ENCODE measurements around the gene RASAL1.
"Not testable (repeated sequence)": the region's sequence is repeated elsewhere in the genome, so short reads cannot be mapped to it uniquely, and the experiment has no call there.

The RASAL1 gene

GRCh38 chr12:113120670-113121370, 14.7 kb downstream of the RASAL1 start:
- H2BK15ac ChIP-seq (ENCODE audit: low read depth, poor library complexity, severe bottlenecking), result no peak overlapping the region
- H3K9ac ChIP-seq (ENCODE audit: low read length), result no peak overlapping the region
- H4K8ac ChIP-seq (ENCODE audit: low read length), result no peak overlapping the region
- no peak for DNase-seq
- no peaks in the 10 kb centered on the region for H3K4me1 ChIP-seq (ENCODE audit: control insufficient read depth, insufficient read depth, low read depth, low read length)
- H3K18ac ChIP-seq (ENCODE audit: low read depth in 1 of 2, low read length in 2 of 2), result no peak overlapping the region
- no peak overlapping the region for H2AFZ ChIP-seq (ENCODE audit: low read depth, low read length)
- H3K23ac ChIP-seq (ENCODE audit: low read length in 2 of 2), result no peak overlapping the region
- H3K4me2 ChIP-seq (ENCODE audit: low read length, poor library complexity, severe bottlenecking), result no peak overlapping the region
- 88% methylated on average over 3 of the region's 3 CpGs for WGBS
- H3K79me1 ChIP-seq (replicated peaks; ENCODE audit: low read length, poor library complexity, severe bottlenecking), result no peaks in the 10 kb centered on the region
- no peak overlapping the region for H3K4ac ChIP-seq (ENCODE audit: low read depth in 1 of 2, low read length in 2 of 2)
- H3K14ac ChIP-seq (ENCODE audit: low read length in 2 of 2), result no peak overlapping the region
- H2BK12ac ChIP-seq (ENCODE audit: low read length in 2 of 2), result no peak overlapping the region
- H3K27me3 ChIP-seq (ENCODE audit: control insufficient read depth in 1 of 2, insufficient read depth in 1 of 2, low read length in 2 of 2), result peaks cover 23 to 40% of the 10 kb centered on the region in 2 experiments
- H2AK5ac ChIP-seq (ENCODE audit: low read length, severe bottlenecking), result no peak overlapping the region
- no peak overlapping the region for H3K27ac ChIP-seq (ENCODE audit: low read length, poor library complexity, severe bottlenecking)
- H2BK120ac ChIP-seq (ENCODE audit: low read depth, low read length), result no peak overlapping the region
- no peak overlapping the region for H2BK5ac ChIP-seq (ENCODE audit: low read depth, low read length, poor library complexity, severe bottlenecking)
- H3K9me3 ChIP-seq (ENCODE audit: control insufficient read depth, low read length), result peaks cover 6% of the 10 kb centered on the region
- no peak overlapping the region for H4K91ac ChIP-seq (ENCODE audit: low read length)
- H3K4me3 ChIP-seq (ENCODE audit: insufficient read depth in 1 of 2, low read depth in 1 of 2, low read length in 2 of 2), result no peak overlapping the region
- H3K36me3 ChIP-seq (ENCODE audit: control insufficient read depth in 1 of 2, insufficient read depth in 2 of 2, low read depth in 1 of 2, low read length in 2 of 2), result no peaks in the 10 kb centered on the region

GRCh38 chr12:113119980-113120669, 15.4 kb downstream of the RASAL1 start:
- H4K8ac ChIP-seq (ENCODE audit: low read length), result no peak overlapping the region
- H3K14ac ChIP-seq (ENCODE audit: low read length in 2 of 2), result no peak overlapping the region
- H3K4me1 ChIP-seq (ENCODE audit: control insufficient read depth, insufficient read depth, low read depth, low read length), result no peaks in the 10 kb centered on the region
- H2BK15ac ChIP-seq (ENCODE audit: low read depth, poor library complexity, severe bottlenecking), result no peak overlapping the region
- H3K9me3 ChIP-seq (ENCODE audit: control insufficient read depth, low read length), result peaks cover 6% of the 10 kb centered on the region
- no peak overlapping the region for H3K4me3 ChIP-seq (ENCODE audit: insufficient read depth in 1 of 2, low read depth in 1 of 2, low read length in 2 of 2)
- H3K27me3 ChIP-seq (ENCODE audit: control insufficient read depth in 1 of 2, insufficient read depth in 1 of 2, low read length in 2 of 2), result peaks cover 23 to 47% of the 10 kb centered on the region in 2 experiments
- WGBS, result 45% methylated on average over 4 of the region's 4 CpGs
- H2BK5ac ChIP-seq (ENCODE audit: low read depth, low read length, poor library complexity, severe bottlenecking), result no peak overlapping the region
- H3K4me2 ChIP-seq (ENCODE audit: low read length, poor library complexity, severe bottlenecking), result no peak overlapping the region
- no peaks in the 10 kb centered on the region for H3K79me1 ChIP-seq (replicated peaks; ENCODE audit: low read length, poor library complexity, severe bottlenecking)
- no peak overlapping the region for H2BK120ac ChIP-seq (ENCODE audit: low read depth, low read length)
- no peak overlapping the region for H4K91ac ChIP-seq (ENCODE audit: low read length)
- no peak overlapping the region for H2AFZ ChIP-seq (ENCODE audit: low read depth, low read length)
- H3K9ac ChIP-seq (ENCODE audit: low read length), result no peak overlapping the region
- no peak overlapping the region for H3K23ac ChIP-seq (ENCODE audit: low read length in 2 of 2)
- no peak overlapping the region for H2AK5ac ChIP-seq (ENCODE audit: low read length, severe bottlenecking)
- no peak overlapping the region for H3K27ac ChIP-seq (ENCODE audit: low read length, poor library complexity, severe bottlenecking)
- no peaks in the 10 kb centered on the region for H3K36me3 ChIP-seq (ENCODE audit: control insufficient read depth in 1 of 2, insufficient read depth in 2 of 2, low read depth in 1 of 2, low read length in 2 of 2)
- no peak overlapping the region for H3K18ac ChIP-seq (ENCODE audit: low read depth in 1 of 2, low read length in 2 of 2)
- H3K4ac ChIP-seq (ENCODE audit: low read depth in 1 of 2, low read length in 2 of 2), result no peak overlapping the region
- no peak for DNase-seq
- H2BK12ac ChIP-seq (ENCODE audit: low read length in 2 of 2), result no peak overlapping the region

- Histone ChIP-seq H4K8ac (ENCODE audit: low read length) (no peak overlapping the region), H3K36me3 (ENCODE audit: control insufficient read depth in 1 of 2, insufficient read depth in 2 of 2, low read depth in 1 of 2, low read length in 2 of 2) (no peaks in the 10 kb centered on the region), H3K4me2 (ENCODE audit: low read length, poor library complexity, severe bottlenecking) (no peak overlapping the region), H3K79me1 (replicated peaks; ENCODE audit: low read length, poor library complexity, severe bottlenecking) (no peaks in the 10 kb centered on the region), H3K4me3 (ENCODE audit: insufficient read depth in 1 of 2, low read depth in 1 of 2, low read length in 2 of 2) (no peak overlapping the region), H3K23ac (ENCODE audit: low read length in 2 of 2) (no peak overlapping the region), H2BK12ac (ENCODE audit: low read length in 2 of 2) (no peak overlapping the region), H3K18ac (ENCODE audit: low read depth in 1 of 2, low read length in 2 of 2) (no peak overlapping the region), H2BK120ac (ENCODE audit: low read depth, low read length) (no peak overlapping the region), H3K14ac (ENCODE audit: low read length in 2 of 2) (no peak overlapping the region), H3K27me3 (ENCODE audit: control insufficient read depth in 1 of 2, insufficient read depth in 1 of 2, low read length in 2 of 2) (peaks cover 24 to 56% of the 10 kb centered on the region in 2 experiments), H2AFZ (ENCODE audit: low read depth, low read length) (no peak overlapping the region), H3K4ac (ENCODE audit: low read depth in 1 of 2, low read length in 2 of 2) (no peak overlapping the region), H3K9me3 (ENCODE audit: control insufficient read depth, low read length) (peaks cover 3% of the 10 kb centered on the region), H3K9ac (ENCODE audit: low read length) (no peak overlapping the region), H3K4me1 (ENCODE audit: control insufficient read depth, insufficient read depth, low read depth, low read length) (no peaks in the 10 kb centered on the region), H2AK5ac (ENCODE audit: low read length, severe bottlenecking) (no peak overlapping the region), H4K91ac (ENCODE audit: low read length) (no peak overlapping the region), H2BK15ac (ENCODE audit: low read depth, poor library complexity, severe bottlenecking) (no peak overlapping the region), H2BK5ac (ENCODE audit: low read depth, low read length, poor library complexity, severe bottlenecking) (no peak overlapping the region), H3K27ac (ENCODE audit: low read length, poor library complexity, severe bottlenecking) (no peak overlapping the region)
- no CpG with 5 or more reads among the region's 1 CpG for WGBS
- no peak for DNase-seq
These were observed 17.4 kb downstream of the RASAL1 start for GRCh38 chr12:113118142-113118541.

- H3K36me3 ChIP-seq (ENCODE audit: control insufficient read depth in 1 of 2, insufficient read depth in 2 of 2, low read depth in 1 of 2, low read length in 2 of 2); DNase-seq; H3K79me1 ChIP-seq (replicated peaks; ENCODE audit: low read length, poor library complexity, severe bottlenecking); H3K4me2 ChIP-seq (ENCODE audit: low read length, poor library complexity, severe bottlenecking); H2BK15ac ChIP-seq (ENCODE audit: low read depth, poor library complexity, severe bottlenecking); H3K14ac ChIP-seq (ENCODE audit: low read length in 2 of 2); H3K9ac ChIP-seq (ENCODE audit: low read length); H4K8ac ChIP-seq (ENCODE audit: low read length); H3K27ac ChIP-seq (ENCODE audit: low read length, poor library complexity, severe bottlenecking); H2BK5ac ChIP-seq (ENCODE audit: low read depth, low read length, poor library complexity, severe bottlenecking); H3K4me1 ChIP-seq (ENCODE audit: control insufficient read depth, insufficient read depth, low read depth, low read length); H2AFZ ChIP-seq (ENCODE audit: low read depth, low read length); H4K91ac ChIP-seq (ENCODE audit: low read length); H3K9me3 ChIP-seq (ENCODE audit: control insufficient read depth, low read length); H2AK5ac ChIP-seq (ENCODE audit: low read length, severe bottlenecking); H2BK12ac ChIP-seq (ENCODE audit: low read length in 2 of 2); H3K18ac ChIP-seq (ENCODE audit: low read depth in 1 of 2, low read length in 2 of 2); H3K4ac ChIP-seq (ENCODE audit: low read depth in 1 of 2, low read length in 2 of 2); H2BK120ac ChIP-seq (ENCODE audit: low read depth, low read length); H3K4me3 ChIP-seq (ENCODE audit: insufficient read depth in 1 of 2, low read depth in 1 of 2, low read length in 2 of 2); H3K23ac ChIP-seq (ENCODE audit: low read length in 2 of 2): not testable (repeated sequence)
- peaks cover 26 to 56% of the 10 kb centered on the region in 2 experiments for H3K27me3 ChIP-seq (ENCODE audit: control insufficient read depth in 1 of 2, insufficient read depth in 1 of 2, low read length in 2 of 2)
- WGBS, result 81% methylated on average over 7 of the region's 8 CpGs
These were observed 17.9 kb downstream of the RASAL1 start for GRCh38 chr12:113117684-113118083.

All from mesenchymal stem cell (in vitro differentiated cells and primary cell).